Right ventricle myocardium superior (tissue), 1 donor: ENCODE measurements around the gene WNT8A. TPM values are rescaled to one million over a fixed set of nuclear protein-coding genes. Genes with fewer than 3 reads are reported as not detected.
"Not testable (repeated sequence)": the region's sequence is repeated elsewhere in the genome, so short reads cannot be mapped to it uniquely, and the experiment has no call there.

Source experiments
- ATAC-seq: fragments of 200-7000 bp; cut with Tn5 transposase; one replicate; pipeline ENCODE4 v1.9.1; 2020; ENCODE audit warnings: mild to moderate bottlenecking; ENCODE audit not compliant: poor library complexity
- DNase-seq: peaks from one replicate; pipeline ENCODE4 v3.0.0-alpha.2; 2020
- intact Hi-C: fragments of 100-400 bp; cut with DNase I; formaldehyde crosslinking; loops from one replicate; pipeline ENCODE4 v1.11.2; 2022
- long read RNA-seq: library from polyadenylated mRNA; unstranded; transcript quantifications from one replicate; pipeline ENCODE4 v2.0.0, GENCODE V29; 2021
- total RNA-seq: library from RNA; stranded (reverse); fragmentation: NEBNext Ultra II Directional; extraction: Animal tissue kit (Norgen Biotek cat#: 25700); gene quantifications from one replicate; pipeline ENCODE4 v1.2.1, GENCODE V29; 2021
- donor health status: DM: no; HTN: yes; CAD: no; lungs with severe emphysema.

Gene WNT8A
- total RNA-seq: not detected
- long read RNA-seq: 0 reads

DNA sequence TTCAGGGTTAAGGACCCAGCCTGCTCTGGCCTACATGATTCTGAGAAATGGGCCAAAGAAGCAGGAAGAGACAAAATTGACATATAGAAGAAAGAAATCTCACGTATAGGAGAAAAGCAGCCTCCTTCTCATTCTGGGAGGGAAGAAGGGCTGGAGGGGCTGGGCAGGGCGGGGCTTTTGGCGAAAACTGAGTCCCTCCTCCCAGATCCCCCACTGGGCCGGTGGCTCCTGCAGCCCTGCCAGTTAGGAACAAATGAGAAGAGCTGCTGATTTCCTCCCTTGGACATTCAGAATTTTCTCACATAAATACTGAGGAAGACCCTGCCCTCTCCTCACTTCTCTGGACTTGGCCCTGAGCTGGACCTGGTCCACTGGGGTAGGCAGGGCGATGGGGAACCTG is at the start of gene WNT8A:
Gene WNT8A (plus strand): TSS at position 332 of the 400 bp plus-strand sequence. CDS start 95 bp downstream, outside the sequence.
- DNase-seq (no peak), ATAC-seq (no peak)
- intact Hi-C loops: no loop called here

DNA sequence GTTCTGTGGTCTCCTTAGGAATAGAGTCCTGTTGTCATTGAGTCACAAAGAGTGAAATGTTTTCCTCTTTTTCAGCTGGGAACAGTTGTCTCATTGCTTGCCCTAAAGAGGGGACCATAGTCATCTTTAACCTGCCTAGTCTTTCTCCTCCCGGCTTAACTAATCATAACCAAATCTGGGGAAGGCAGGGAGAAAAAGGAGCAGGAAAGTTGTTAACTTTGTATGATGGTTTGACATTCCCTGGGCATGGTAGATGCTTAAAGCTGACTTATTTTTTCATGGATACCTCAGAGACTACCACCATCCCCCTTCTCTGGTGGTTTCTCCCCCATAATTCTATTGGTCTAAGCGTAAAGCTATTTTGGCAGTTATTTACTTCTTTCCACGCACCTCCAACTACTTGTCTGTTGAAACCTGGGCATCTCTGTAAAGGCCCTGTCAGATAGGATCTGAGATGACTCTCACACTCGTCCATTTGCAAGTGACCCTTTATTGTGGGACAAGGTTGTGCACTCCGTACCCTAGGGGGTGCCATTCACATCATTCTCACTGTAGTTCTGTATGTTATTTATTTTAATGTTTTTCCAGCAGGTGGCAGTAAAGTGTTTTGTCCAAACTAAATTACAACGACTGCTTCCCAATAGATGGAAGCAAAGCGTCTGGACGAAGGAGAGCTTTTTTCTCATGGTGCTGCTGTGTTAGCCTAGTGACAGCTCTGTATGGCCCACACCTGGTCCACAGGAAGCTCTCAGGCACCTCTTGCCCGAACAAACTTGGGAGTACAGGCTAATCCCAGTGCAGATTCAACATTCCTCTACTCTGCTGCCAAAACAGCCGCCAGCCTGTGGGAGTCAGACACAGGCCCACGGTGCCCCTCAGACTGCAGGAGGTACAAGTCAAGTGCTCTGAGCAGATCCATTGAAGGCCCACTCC is 48.0 kb upstream of the WNT8A start:
- ATAC-seq: peak; percentile 56
- DNase-seq: no peak
- intact Hi-C loops: loop anchor here (5.0 kb wide), 1 partner anchor 36 kb away; no protein-coding TSS in a partner anchor

GRCh38 chr5:138037271-138037670 is 46.6 kb upstream of the WNT8A start:
- intact Hi-C loops: loop anchor here (5.0 kb wide), 1 partner anchor 35 kb away; no protein-coding TSS in a partner anchor
- no peak for ATAC-seq

GRCh38 chr5:138037907-138038633 is 45.8 kb upstream of the WNT8A start:
- DNase-seq (no peak), ATAC-seq (no peak)
- intact Hi-C loops: loop anchor here (5.0 kb wide), 1 partner anchor 34 kb away; no protein-coding TSS in a partner anchor

More at GRCh38 chr5:138037271-138037670, 46.6 kb upstream of the WNT8A start:
- no peak for DNase-seq

- intact Hi-C loops: loop anchor here (5.0 kb wide), 1 partner anchor 33 kb away; no protein-coding TSS in a partner anchor
- ATAC-seq: no peak
- DNase-seq: no peak
These were observed 45.0 kb upstream of the WNT8A start for GRCh38 chr5:138038826-138039225.

DNA sequence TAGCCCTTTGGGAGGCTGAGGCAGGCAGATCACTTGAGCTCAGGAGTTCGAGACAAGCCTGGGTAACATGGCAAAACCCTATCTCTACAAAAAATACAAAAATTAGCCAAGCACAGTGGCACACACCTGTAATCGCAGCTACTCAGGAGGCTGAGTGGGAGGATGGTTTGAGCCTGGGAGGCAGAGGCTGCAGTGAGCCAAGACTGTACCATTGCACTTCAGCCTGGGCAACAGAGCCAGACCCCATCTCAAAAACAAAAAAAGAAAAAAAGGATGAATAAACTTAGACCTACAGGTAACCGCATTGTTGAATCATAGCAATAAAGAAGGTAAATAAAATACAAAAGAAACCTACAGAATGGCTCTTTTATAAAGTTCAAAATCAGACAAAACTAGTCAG is 38.5 kb upstream of the WNT8A start:
- DNase-seq, ATAC-seq, intact Hi-C loops: not testable (repeated sequence)

DNA sequence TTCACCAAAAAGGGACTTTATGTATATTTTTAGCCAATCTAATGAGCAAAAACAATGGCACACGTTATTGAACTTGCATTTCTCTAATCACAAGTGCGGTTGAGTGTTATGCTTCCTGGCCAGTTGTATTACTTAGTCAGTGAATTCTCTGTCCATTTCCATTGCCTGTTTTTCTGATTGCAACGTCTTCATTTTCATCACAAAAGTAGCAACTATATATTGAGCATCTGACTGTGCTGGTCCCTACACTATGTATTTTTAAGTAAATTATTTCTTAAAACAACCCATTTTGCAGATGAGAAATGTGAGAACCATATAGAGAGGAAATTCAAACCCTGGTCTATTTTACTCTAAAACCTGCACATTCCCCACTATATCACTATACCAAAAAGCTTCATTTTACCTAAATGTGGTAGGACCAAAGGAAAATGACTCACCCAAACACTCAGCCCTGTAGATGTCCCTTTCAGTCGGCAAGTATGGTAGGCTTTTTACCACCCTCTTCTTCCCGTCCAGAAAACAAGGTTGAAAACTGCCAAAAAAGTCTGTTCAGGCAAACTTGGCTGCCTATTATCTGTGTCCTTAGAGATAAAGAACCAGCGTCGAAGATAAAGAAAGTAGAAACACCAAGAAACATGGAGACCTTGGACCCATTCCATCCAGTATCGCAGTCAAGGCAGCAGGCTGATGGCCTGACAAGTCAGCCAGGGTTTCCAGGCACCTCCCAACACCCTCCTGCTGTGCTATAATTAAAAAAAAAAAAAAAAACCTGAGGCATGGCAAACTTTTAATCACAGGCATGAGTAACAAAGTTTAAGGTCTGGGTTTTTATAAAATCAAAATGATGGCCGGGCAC is 32.2 kb upstream of the WNT8A start:
- ATAC-seq (peak; percentile 89), DNase-seq (no peak)
- intact Hi-C loops: no loop called here

DNA sequence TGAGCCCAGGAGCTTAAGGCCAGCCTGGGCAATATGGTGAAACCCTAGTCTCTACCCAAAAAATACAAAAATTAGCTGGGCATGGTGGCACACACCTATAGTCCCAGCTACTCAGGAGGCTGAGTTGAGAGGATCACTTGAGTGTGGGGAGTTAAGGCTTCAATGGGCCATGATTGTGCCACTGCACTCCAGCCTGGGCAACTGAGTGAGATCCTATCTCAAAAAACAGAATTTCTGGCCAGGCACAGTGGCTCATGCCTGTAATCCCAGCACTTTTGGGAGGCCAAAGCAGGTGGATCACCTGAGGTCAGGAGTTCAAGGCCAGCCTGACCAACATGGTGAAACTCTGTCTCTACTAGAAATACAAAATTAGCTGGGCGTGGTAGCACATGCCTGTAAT is 31.1 kb upstream of the WNT8A start:
- intact Hi-C loops, DNase-seq, ATAC-seq: not testable (repeated sequence)

GRCh38 chr5:138053554-138053953 is 30.3 kb upstream of the WNT8A start:
- ATAC-seq (no peak), DNase-seq (no peak)
- intact Hi-C loops: no loop called here

- ATAC-seq (no peak), DNase-seq (no peak)
- intact Hi-C loops: no loop called here
These were observed 29.6 kb upstream of the WNT8A start for GRCh38 chr5:138054206-138054605.

DNA sequence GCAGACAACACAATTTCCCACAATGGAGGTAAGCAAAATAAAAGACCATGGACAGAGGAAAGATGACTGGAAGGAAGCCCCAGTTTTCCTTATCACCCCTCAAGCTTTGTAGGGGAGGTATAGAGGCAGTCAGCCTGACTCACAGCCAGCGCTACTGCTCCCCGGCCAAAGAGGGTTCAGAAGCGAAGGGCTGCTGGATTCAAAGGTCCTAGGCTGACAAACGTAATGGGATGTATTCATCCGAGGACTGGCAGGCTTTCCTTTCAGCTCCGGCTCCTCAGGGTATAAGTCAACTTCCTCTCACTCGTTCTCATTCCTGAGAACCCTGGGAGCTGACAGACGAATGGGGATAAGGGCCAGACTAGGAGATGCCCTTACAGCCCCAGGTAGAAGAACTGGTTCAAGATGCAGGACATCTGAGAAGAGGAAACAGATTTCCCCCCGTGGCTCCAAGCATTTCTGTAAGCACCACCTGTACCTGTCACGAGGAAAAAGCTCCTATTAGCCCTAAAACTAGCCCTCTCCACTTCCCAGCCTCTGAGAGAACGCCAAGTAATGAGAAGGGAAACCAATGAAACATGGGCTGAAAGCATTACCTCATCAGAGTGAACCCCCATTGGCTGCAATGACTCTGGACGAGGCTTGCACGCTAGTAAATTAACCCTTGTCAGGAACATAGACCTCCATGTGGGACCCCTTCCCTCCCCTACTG is 28.8 kb upstream of the WNT8A start:
- ATAC-seq (no peak), DNase-seq (no peak)
- intact Hi-C loops: no loop called here

DNA sequence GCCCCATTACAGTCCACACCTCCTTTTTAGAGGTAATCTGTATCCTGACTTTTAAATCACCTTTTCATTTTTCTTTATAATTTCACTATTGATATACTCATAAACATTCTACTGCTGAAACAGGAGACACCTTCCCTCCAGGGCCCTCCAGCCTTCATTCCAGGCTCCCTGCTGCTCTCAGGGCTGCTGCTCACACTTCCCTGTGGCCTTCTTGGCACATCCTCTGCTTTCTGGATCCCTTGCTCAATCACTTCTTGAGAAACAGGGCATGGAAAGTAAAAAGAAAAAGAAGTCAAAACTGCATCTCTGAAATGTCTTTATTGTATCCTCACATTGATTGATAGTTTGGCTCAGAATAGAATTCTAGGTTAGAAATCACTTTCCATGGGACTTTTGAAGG is 19.3 kb upstream of the WNT8A start:
- no peak for DNase-seq
- intact Hi-C loops: no loop called here
- no peak for ATAC-seq

- intact Hi-C loops: no loop called here
- ATAC-seq (no peak), DNase-seq (no peak)
These were observed 18.7 kb upstream of the WNT8A start for GRCh38 chr5:138065102-138065501.

- intact Hi-C loops: no loop called here
- DNase-seq (no peak), ATAC-seq (no peak)
These were observed 15.9 kb upstream of the WNT8A start for GRCh38 chr5:138067945-138068344.

GRCh38 chr5:138068742-138069600 is 14.9 kb upstream of the WNT8A start:
- peak; percentile 84 for DNase-seq
- intact Hi-C loops: no loop called here

DNA sequence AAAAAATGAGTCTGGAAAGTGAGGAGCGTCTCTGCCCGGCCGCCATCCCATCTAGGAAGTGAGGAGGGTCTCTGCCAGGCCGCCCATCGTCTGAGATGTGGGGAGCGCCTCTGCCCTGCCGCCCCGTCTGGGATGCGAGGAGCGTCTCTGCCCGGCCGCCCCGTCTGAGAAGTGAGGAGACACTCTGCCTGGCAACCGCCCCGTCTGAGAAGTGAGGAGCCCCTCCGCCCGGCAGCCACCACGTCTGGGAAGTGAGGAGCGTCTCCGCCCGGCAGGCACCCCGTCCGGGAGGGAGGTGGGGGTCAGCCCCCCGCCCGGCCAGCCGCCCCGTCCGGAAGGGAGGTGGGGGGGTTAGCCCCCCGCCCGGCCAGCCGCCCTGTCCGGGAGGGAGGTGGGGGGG is 13.8 kb upstream of the WNT8A start:
- DNase-seq, ATAC-seq: not testable (repeated sequence)
- intact Hi-C loops: loop anchor here (5.0 kb wide), 1 partner anchor 33 kb away; no protein-coding TSS in a partner anchor

More at GRCh38 chr5:138068742-138069600, 14.9 kb upstream of the WNT8A start:
- peak; percentile 91 for ATAC-seq
